GM21723 (cell line): ENCODE data around the gene NACC2.

Experiments
- ATAC-seq: cut with Tn5 transposase; IDR thresholded peaks from one replicate; pipeline ENCODE4 v1.9.1; 2021; ENCODE audit warnings: mild to moderate bottlenecking, moderate library complexity; ENCODE audit not compliant: unreplicated experiment

The NACC2 gene

DNA sequence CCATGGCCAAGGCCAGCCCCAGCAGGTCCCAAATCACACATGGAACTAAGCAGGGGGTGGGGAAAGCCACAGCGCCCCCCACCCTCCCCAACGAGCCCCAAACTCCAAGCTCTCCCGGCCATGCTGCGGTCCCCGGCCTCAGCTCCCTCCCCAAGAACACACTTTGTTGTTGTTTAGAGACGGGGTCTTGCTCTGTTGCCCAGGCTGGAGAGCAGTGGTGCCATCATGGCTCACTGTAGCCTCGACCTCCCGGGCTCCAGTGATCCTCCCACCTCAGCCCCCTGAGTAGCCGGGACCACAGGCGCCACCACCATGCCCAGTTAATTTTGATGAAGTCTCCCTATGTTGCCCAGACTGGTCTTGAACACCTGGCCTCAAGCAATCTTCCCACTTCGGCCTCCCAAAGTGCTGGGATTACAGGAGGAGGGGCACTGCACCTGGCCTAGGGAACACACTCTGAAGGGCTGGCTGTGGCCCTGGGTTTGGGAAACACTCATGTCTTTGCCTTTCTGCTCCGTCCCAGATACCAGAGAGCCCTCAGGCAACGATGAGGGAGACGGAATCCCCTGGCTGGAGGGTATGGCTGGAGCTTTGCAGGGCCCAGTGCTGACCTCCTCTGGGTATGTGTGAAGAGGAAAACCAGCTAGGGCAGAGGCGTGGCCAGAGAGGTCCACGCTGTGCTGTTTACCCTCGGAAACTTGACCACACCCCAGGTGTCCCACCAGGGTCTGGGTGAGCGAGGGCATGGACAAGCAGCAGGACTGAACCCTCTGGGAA is 80.8 kb downstream of the NACC2 start:
- ATAC-seq = no peak

DNA sequence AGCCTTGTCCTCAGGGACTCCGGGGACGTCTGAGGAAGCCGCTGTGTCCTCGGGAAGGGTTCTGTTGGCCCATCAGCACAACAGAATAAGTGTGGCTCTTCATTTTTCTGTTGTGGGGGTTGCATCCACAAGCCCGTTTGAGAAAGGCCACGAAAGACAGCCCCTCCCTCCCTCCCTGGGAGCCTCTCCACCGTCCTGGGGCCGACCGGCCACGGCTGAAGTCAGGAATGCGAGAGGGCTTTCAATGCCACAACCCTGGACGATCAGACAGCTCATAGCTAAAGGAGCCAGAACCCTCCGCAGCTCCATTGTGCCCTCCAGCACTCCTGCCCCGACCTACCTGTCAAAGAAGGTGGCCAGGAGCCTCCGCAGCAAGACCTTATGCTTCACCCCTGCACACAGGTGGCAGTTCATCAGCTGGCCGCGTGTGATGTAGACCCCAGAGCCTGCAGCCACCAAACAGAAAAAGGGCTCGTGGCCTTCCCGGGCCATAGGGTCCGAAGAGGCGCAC is 81.5 kb downstream of the NACC2 start:
- no peak for ATAC-seq

DNA sequence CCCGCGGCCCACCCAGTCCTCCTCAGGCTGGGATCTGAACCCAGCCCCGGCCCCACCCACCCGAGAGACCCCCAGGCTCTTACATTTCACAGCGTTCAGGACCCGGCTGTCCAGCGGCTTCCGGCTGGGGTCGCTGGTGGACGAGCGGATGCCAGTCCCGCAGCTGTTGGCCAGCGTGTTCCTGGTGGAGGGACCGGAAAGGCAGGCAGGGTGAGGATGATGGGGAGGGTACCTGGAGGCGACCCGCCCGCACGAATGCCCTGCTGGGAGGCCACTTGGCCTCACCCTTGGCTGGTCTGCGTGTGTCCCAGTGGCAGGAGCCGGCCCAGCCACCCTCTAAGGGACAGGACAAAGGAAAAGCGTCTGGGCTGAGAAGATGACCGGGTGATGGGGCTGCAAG is 82.0 kb downstream of the NACC2 start:
- ATAC-seq = no peak

DNA sequence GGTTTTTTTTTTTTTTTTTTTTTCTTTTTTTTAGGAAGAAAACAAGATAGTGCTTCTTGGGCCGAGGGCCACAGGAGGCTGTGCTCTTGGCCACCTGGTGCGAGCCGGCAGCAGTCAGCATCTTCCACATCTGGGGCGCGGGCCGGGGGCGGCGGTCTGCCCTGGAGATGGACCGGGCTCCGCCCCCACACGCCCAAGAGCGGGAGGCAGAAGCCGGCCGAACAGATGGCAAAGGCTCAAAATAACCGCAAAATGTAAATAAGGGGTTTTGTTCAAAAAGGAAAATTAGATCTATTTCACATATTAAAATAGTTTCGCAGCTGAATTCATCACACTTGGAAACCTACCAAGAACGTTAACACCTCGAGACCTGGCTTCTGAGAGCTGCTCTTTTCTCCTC is 82.4 kb downstream of the NACC2 start:
- no peak for ATAC-seq

DNA sequence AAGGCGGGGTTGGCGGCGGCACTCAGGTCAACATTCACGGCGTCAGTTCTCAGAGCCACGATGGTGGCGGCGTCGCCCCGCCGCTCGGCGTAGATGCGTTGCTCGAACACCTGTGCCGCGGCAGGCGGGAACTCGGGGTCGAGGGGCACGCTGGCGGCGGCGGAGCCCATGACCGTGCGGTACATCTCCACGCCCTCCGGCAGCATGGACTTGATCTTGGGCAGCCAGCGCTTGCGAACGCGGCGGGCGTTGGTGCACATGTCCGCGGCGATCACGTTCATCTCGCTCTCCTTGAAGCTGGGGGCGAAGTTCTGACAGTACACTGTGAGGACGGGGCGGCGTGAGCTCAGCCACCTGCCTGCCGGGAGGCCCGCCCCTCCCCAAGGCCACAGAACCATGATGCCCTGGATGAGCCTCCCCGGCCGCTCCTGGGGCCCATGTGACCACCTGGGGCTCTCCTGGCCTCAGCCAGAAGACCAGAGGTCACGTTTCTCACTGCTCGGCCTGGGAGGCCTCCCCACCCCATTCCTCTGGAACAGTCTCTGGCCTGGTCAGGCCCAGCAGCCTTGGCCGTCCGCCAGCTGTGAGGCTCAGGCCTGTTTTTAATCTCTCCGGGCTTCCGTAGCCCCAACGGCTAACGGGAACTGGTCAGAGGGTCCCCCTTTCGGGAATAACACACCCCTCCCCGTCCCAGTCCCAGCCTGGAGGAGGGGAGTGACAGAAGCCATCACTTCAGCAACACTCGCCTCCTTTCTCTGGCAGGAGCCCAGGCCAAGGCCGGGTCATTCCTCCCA is 83.2 kb downstream of the NACC2 start:
- ATAC-seq = no peak

DNA sequence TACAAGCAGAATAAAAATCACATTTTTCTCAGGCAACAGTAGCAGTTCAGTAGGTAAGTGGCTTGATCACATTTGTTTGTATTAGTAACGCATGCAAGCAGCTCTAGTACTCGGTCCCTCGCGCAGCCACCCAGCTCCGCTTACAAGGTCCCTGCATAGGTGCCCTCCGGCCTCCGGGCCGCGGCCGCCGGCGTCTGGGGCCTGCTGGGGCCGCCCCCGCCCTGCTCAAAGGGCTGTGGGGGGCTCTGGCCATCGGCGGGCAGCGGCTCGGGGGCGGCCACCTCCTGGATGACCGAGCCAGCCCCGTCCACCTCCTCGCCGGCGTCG is 83.8 kb downstream of the NACC2 start:
- ATAC-seq = no peak

DNA sequence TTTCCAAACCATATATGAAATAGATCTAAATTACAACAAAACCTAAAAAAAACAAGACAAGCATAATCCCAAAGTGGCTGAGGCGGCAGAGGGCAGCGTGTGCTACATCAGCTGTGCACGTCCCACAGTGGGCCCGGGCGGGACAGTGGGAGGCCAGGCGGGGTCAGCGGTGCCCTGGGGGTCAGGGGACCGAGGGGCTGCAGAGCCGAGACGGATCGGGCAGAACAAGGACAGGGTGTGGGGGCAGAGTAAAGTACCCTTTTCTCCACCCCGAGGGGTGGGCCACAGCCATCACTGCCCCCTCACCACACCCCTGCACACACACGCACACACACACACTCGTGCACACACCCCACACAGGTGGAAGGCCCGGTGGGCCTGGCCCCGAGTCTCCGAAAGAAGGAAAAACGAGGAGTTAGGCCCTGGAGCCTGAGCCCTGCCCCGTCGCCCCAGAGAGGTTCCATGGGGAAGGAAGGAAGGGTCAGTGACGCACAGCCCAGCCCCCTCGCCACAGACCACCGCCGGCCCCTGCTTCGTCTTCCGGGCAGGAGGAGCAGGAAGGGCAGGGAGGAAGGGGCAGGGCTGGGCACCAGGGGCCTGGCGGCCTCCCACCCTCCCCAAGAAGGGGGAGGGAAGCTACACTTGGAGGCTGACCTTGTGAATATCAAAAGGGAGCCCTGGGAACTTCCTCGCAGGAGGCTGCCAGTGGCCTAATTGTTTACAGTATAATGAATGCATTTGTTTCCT is 84.3 kb downstream of the NACC2 start:
- ATAC-seq = no peak

DNA sequence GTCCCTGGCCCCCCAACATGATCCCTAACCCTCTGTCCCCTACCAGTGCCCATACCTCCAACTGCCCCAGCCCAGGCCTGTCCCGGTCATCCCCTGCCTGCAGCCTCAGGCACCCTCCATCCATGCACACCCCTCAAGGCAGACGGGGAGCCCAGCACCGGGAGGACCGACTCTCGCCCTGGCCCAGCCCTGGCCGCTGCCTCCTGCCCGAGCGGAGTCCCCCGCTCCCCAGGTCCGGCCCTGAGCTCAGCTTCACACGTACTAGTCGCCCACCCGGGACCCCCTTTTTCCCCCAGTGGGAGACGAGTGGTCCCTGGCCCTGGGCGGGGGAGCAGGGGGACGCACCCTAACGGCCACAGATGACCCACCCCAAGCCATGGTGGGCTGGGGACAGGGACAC is 84.9 kb downstream of the NACC2 start:
- ATAC-seq = no peak

DNA sequence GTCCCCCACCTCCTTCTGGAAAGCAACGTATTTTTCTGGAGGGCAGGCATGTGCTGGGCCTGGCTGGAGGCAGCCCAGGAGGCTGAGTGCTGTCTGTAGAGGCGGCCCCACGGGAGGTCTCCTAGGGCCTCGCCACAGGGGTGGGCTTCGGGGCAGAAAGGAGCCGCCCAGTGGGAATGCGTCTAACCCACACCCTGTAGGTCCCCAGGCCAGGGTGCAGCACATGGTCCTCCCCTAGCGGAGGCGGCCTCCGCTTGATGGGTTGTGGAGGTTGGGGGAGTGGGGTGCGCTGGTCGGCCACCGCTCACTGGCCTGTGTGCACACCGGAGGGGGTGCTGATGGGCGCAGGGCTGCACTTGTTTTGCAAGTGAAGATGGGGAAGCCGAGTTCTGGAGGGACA is 85.6 kb downstream of the NACC2 start:
- no peak for ATAC-seq

DNA sequence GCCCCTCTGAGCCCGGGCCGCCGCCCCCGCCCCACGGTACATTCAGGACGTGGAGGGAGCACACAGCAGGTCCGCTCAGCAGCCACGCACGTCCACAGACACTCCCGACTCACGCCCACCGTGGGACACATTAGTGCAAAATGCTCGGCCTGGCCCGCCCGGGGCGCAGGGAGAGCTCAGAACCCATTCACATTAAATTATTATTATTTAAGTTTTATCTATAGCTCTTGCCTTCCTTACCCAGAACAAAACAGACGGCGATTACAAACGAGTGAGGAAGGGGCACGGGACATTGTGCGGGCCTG is 86.4 kb downstream of the NACC2 start:
- ATAC-seq = no peak

DNA sequence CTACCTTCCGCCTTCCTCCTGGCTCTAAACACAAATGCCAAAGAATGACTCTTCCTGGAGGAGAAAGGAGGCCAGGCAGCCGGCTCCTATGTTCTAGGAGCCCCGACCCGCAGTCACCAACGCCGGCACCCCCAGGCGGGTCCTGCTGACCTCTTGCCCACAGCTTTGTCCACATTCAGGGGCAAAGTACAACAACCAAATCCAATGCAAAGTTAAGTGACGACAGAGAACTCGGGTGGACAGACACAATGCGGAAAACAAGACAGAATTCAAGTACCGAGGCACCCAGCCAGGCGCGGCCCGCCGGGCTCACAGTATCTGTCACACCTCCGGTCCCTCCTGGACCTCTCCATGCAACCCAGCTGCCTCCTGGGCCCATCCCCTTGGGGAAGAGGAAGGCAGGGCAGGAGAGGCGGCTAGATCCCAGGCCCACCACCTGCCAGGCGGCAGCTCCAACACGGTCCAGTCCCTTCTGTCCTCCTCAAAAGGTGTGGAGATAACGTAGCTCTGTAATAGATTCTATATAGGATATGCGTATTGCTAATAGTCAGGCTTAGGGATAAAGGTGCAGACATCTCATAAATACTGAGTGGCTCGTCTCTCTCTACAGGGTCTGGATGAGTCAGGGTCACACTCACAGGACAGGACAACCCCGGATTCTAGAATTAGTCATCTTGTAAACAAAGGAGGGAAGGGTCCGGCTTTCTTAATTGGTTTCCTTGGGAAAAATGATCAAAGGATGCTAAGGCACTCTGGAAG is 87.0 kb downstream of the NACC2 start:
- ATAC-seq = no peak

DNA sequence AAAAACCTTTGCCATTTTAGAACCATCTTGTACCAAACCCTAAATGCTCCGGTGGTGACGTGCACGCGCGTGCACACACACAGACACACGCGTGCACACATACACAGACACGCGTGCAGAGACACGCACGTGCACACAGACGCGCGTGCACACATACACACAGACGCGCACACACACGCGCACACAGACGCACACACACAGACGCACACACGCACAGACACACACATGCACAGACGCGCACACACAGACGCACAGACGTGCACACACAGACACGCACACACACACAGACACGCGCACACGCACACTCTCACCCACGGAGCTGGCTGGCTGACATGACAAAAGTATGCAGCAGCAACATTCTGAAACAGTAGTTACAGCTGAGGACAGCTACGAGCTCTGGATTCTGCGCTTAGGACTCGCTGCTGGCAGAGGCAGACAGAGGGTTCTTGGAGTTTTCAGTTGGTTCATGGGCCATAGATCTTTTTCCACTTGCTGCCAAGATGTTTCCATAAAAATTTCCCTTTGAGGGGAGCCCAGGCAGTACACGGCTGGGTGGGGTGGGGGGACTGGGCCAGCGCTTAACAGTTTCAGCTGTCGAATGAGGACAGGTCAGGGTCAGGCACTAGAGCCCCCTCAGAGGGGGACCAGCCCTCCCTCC is 87.7 kb downstream of the NACC2 start:
- ATAC-seq = no peak

DNA sequence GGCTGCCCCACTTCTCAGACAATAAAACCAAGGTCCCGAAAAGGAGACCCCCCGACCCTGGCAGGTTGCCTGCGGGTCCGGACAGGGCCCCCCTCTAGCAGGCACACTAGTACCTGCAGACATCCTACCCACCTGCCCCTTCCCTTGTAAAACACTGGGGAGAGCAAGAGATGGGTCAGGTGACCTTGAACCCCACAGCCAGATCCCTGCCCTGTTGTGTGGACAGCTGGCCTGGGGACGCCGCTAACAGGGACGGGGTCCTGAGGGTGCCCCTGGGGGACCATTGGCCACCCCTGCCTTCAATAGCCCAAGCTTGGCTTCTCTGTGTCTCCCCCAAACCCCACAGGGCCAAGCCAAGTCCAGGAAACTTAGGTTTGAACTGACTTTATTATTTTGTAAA is 88.9 kb downstream of the NACC2 start:
- ATAC-seq = no peak

DNA sequence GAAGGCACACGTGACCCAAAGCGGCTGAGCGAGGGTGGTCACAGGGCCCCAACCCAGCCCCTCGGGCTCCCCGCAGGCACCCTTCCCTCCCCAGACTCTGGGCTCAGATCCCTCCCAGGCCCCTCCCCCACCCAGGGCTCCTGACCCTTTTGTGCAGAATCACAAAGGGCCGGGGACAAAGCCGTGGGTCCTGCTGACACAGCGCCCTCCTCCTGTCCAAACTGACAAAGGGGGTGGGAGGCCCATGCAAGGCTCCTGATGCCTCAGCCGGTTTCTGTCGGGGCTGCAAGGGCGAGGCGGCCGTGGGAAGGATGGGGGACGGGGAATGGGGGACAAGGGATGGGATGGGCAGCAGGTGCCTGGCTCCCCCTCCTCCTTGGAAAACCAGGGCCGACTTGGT is 90.4 kb downstream of the NACC2 start:
- ATAC-seq = no peak

DNA sequence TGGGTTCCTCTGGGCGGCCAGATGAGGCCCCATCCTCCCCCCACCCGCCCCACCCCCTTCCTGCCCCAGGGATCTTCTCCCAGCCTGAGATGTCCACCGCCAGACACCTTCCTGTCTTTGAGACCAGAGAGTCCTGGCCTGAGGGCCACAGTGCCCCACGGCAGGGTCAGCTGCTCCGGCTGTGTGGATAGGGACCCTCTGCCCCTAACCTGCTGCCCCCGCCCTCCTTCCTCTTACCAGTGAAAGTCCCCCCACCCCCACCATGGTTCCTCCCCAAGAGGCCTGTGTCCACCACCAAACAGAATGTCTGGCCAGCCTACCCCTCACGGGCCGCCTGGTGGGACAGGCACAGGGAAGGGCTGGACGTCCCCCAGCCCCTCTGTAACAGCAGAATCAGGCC is 90.9 kb downstream of the NACC2 start:
- no peak for ATAC-seq

DNA sequence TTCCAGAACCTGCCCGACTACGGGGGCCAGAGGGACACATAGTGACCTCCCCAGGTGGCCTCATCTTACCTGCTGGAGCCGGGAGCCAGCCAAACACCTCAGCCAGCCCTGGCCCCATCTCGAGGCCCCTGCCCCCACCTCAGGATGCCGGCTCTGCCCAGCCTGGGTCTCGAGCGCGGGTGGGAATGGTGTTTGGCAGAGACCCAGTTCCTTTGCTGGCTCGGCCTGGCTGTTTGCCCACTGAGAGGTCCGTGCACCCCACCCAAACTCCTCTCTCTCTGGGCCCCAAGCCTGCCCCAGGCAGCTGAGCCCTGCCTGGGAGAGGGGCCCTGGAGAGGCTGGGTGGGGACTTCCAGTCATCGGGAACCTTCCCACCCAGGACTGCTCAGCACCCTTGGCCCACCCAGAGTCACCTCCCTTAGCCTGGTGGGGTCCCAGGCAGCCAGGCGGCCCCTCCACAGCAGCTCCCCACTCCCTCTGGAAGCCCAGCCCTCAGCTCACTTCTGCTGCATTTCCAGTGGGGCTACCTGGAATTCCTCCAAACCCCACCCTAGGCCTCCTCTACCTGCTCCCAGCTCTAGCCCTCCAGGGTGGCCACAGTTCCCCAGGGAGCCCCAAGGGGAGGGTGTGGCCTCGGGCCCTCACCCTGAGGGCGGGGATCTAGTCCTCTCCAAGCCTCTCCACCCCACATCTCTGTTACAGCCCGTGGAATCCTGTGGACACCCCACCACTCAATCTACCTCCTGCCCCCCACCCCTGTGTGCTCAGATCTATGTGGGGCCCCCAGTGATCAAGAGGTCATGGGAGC is 91.5 kb downstream of the NACC2 start:
- no peak for ATAC-seq

DNA sequence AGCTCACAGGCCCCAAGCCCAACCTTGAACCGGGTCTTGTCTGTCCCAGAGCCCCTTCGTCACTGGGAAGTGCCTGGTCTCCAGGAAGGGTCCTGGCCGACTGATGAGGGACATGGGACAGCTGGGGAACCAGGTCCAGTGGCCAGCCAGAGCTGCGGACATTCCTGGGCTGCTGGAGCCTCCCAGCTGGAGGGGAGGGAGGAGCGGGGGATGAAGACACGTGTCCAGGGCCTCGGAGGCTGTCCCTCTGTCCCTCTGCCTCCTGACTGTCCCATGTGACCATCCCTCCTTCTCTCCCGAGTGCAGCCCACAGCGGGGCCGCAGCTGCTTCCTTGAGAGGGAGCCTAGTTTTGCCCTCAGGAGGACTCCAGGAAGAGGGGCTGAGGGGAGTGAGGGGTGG is 92.2 kb downstream of the NACC2 start:
- no peak for ATAC-seq

DNA sequence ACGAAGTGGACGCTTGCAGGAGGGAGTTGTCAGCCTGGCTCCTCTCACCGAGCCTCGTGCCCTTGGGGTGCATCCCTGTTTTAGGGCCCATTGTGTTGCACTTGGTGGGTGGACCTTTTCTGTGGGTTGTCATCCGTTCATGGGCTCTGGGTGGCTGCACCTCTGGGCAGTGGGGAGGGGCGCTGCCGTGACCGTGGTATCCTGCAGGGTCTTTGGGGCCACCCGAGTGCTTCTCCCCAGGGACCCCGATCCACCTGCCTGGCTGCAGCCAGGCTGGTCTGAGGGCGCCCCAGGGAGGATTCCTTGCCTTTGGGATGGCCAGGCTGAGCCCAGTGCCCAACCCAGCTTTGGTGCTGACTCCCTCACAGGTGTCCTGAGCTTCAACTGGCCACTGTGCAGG is 92.9 kb downstream of the NACC2 start:
- ATAC-seq = no peak

DNA sequence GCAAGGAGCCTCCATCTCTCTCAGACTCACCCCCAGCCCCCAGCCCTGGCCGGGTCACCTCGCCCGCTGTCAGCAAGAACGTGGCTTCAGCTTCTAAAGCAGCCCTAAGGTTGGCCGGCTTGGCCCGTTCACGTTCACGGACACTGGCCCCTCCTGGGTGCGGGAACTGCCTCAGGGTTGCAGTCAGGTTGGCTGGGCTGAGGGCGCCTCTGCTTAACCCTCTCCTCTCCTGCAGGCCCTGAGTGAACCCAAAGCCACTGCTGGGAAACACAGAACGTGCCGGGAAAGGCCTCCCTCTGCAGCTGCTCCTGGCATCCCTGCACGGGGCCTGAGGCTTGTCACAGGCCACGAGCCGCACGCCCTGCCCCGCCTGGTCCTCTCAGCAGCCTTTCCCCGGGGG is 93.9 kb downstream of the NACC2 start:
- no peak for ATAC-seq
